HepG2 (cell line): ENCODE results near the gene TTPAL. TPM values are rescaled to one million over a fixed set of nuclear protein-coding genes. Genes with fewer than 3 reads are reported as not detected.

Experiments
- CENPBD1 ChIP-seq: sonication (generic); formaldehyde crosslinking; IDR thresholded peaks from 2 replicates; pipeline ENCODE4 v1.8.0; 2022; ENCODE audit warnings: missing genetic modification reagents, low read depth, mild to moderate bottlenecking, borderline replicate concordance
- EED ChIP-seq: sonication (generic); formaldehyde crosslinking; IDR thresholded peaks from 2 replicates; pipeline ENCODE4 v1.5.0; 2020; ENCODE audit warnings: mild to moderate bottlenecking, missing genetic modification reagents
- HNRNPK ChIP-seq: fragments of 200-400 bp; formaldehyde crosslinking; IDR thresholded peaks from 2 replicates; pipeline ENCODE4 v1.6.1; 2018; ENCODE audit warnings: low read length, low read depth, moderate library complexity, mild to moderate bottlenecking; ENCODE audit not compliant: poor library complexity, severe bottlenecking
- LCORL ChIP-seq, 2 experiments: fragments of 450-650 bp in 1 of 2; sonication (generic) in 1 of 2; formaldehyde crosslinking in 1 of 2; IDR thresholded peaks; 2 replicates each; pipeline versions ENCODE4 v1.5.0 to v1.6.1; 2017 to 2020; ENCODE audit warnings: antibody characterized with exemption in 1 of 2, missing genetic modification reagents in 1 of 2
- MED1 ChIP-seq: sonication (generic); formaldehyde crosslinking; IDR thresholded peaks from 2 replicates; pipeline ENCODE4 v1.4.0; 2020; ENCODE audit warnings: missing genetic modification reagents
- MTERF4 ChIP-seq: sonication (generic); formaldehyde crosslinking; IDR thresholded peaks from 2 replicates; pipeline ENCODE4 v1.8.0; 2023; ENCODE audit warnings: mild to moderate bottlenecking, missing genetic modification reagents
- NFATC3 ChIP-seq: sonication (generic); formaldehyde crosslinking; IDR thresholded peaks from 2 replicates; pipeline ENCODE4 v1.5.1; 2020; ENCODE audit warnings: mild to moderate bottlenecking, missing genetic modification reagents
- NFIB ChIP-seq: sonication (generic); formaldehyde crosslinking; IDR thresholded peaks from 2 replicates; pipeline ENCODE4 v1.9.0; 2021; ENCODE audit warnings: missing genetic modification reagents, mild to moderate bottlenecking, borderline replicate concordance
- NFYC ChIP-seq: IDR thresholded peaks from 2 replicates; pipeline ENCODE4 v1.6.1; 2016; ENCODE audit warnings: missing genetic modification reagents, missing compliant biosample characterization
- NR2F6 ChIP-seq, 2 experiments: IDR thresholded peaks; 2 replicates each; pipeline ENCODE4 v1.6.1; 2016; ENCODE audit warnings: antibody characterized with exemption in 1 of 2, mild to moderate bottlenecking in 1 of 2
- PITX1 ChIP-seq: sonication (generic); formaldehyde crosslinking; IDR thresholded peaks from 2 replicates; pipeline ENCODE4 v1.5.1; 2020; ENCODE audit warnings: mild to moderate bottlenecking, missing genetic modification reagents
- PLRG1 ChIP-seq: fragments of 450-650 bp; conservative IDR thresholded peaks from 2 replicates; pipeline ENCODE4 v1.6.1; 2016
- POGZ ChIP-seq: sonication (generic); formaldehyde crosslinking; IDR thresholded peaks from 2 replicates; pipeline ENCODE4 v1.4.0; 2020; ENCODE audit warnings: mild to moderate bottlenecking, missing genetic modification reagents
- RBFOX2 ChIP-seq: fragments of 200-400 bp; formaldehyde crosslinking; IDR thresholded peaks from 2 replicates; pipeline ENCODE4 v1.6.1; 2017; ENCODE audit warnings: low read depth, mild to moderate bottlenecking, low read length
- RBM39 ChIP-seq: fragments of 200-400 bp; formaldehyde crosslinking; IDR thresholded peaks from one replicate; pipeline ENCODE4 v1.6.1; 2018; ENCODE audit warnings: antibody characterized with exemption, mild to moderate bottlenecking, low read depth, low read length; ENCODE audit not compliant: poor library complexity, severe bottlenecking
- RELA ChIP-seq: sonication (generic); formaldehyde crosslinking; IDR thresholded peaks from 2 replicates; pipeline ENCODE4 v1.4.0; 2020; ENCODE audit warnings: missing genetic modification reagents
- SMAD3 ChIP-seq: sonication (generic); formaldehyde crosslinking; IDR thresholded peaks from 2 replicates; pipeline ENCODE4 v1.4.0; 2020; ENCODE audit warnings: missing genetic modification reagents
- SNAI1 ChIP-seq: sonication (generic); formaldehyde crosslinking; IDR thresholded peaks from 2 replicates; pipeline ENCODE4 v1.5.0; 2020; ENCODE audit warnings: mild to moderate bottlenecking, missing genetic modification reagents, borderline replicate concordance
- SSRP1 ChIP-seq: IDR thresholded peaks from 2 replicates; pipeline ENCODE4 v1.6.1; 2016; ENCODE audit warnings: control low read depth
- ZNF280D ChIP-seq: sonication (generic); formaldehyde crosslinking; IDR thresholded peaks from 2 replicates; pipeline ENCODE4 v1.5.1; 2020; ENCODE audit warnings: mild to moderate bottlenecking, missing genetic modification reagents
- ZNF414 ChIP-seq: sonication (generic); formaldehyde crosslinking; IDR thresholded peaks from 2 replicates; pipeline ENCODE4 v1.5.0; 2020; ENCODE audit warnings: missing genetic modification reagents
- ZNF572 ChIP-seq: sonication (generic); formaldehyde crosslinking; IDR thresholded peaks from 2 replicates; pipeline ENCODE4 v1.5.1; 2020; ENCODE audit warnings: mild to moderate bottlenecking, missing genetic modification reagents
- ZNF629 ChIP-seq: sonication (generic); formaldehyde crosslinking; conservative IDR thresholded peaks from 2 replicates; pipeline ENCODE4 v1.5.0; 2020; ENCODE audit warnings: missing genetic modification reagents
- ZNF713 ChIP-seq: sonication (generic); formaldehyde crosslinking; IDR thresholded peaks from 2 replicates; pipeline ENCODE4 v1.4.0; 2020; ENCODE audit warnings: mild to moderate bottlenecking, missing genetic modification reagents
- polyA plus RNA-seq, 8 experiments: library from polyadenylated mRNA; depleted of rRNA in 3 of 8; stranded (reverse) in 7 of 8; unstranded in 1 of 8; fragments of >200 nt; fragmentation: Illumina TruSeq in 4 of 8; extraction: Trizol in 4 of 8; gene quantifications; 2 replicates each; pipeline versions ENCODE4 v1.2.1 to v1.2.3, GENCODE V29; 2011 to 2016; ENCODE audit warnings: low read depth in 4 of 8, missing spikeins in 1 of 8, mixed read lengths in 1 of 8; ENCODE audit not compliant: insufficient read depth in 1 of 8
- total RNA-seq, 5 experiments: library from RNA; depleted of rRNA; stranded (reverse); fragments of >200 nt; fragmentation: Illumina TruSeq; extraction: Trizol; gene quantifications; 2 replicates each; pipeline ENCODE4 v1.2.3, GENCODE V29; 2016; ENCODE audit warnings: low read depth in 1 of 5

TTPAL gene
- total and polyA plus RNA-seq, 2 of the 13 experiments (the other 11 are each of a cell fraction or from before 2014, with no cell fraction given): 4.3 to 18.8 TPM

- TF ChIP-seq ZNF280D (CRISPR knock-in tag) (peak; percentile 96), SMAD3 (no peak; the same call in 1 of the 2 replicates), PITX1 (CRISPR knock-in tag) (peak; percentile 86; the same call in 1 of the 2 replicates), LCORL (IDR thresholded peaks at IDR 0.05) (no peak), LCORL (CRISPR knock-in tag; IDR thresholded peaks at IDR 0.05) (peak; percentile 93), SNAI1 (CRISPR knock-in tag) (0 out of 2 replicates have a peak, but pooled peaks have one; percentile 91), HNRNPK (no peak), ZNF713 (CRISPR knock-in tag) (peak; percentile 67; the same call in 1 of the 2 replicates), MTERF4 (CRISPR knock-in tag) (peak; percentile 98; the same call in 1 of the 2 replicates), NFYC (peak; percentile 83), MED1 (CRISPR knock-in tag) (peak; percentile 89), PLRG1 (no peak), RELA (CRISPR knock-in tag) (no peak), SSRP1 (CRISPR knock-in tag) (no peak), ZNF572 (CRISPR knock-in tag) (peak; percentile 99), CENPBD1 (CRISPR knock-in tag) (no peak), POGZ (CRISPR knock-in tag) (peak; percentile 86; the same call in 1 of the 2 replicates), NR2F6 (IDR thresholded peaks at IDR 0.05) (no peak), NR2F6 (CRISPR knock-in tag; IDR thresholded peaks at IDR 0.05) (no peak), NFIB (CRISPR knock-in tag) (no peak), ZNF414 (CRISPR knock-in tag) (peak; percentile 99), RBM39 (peak; percentile 96), NFATC3 (0 out of 2 replicates have a peak, but pooled peaks have one; percentile 16), ZNF629 (peak; percentile 49; the same call in 1 of the 2 replicates), EED (CRISPR knock-in tag) (peak; percentile 97), RBFOX2 (peak; percentile 92)
Observed at GRCh38 chr20:44521484-44522481, 46.1 kb downstream of the TTPAL start, which contains the start of gene SERINC3 (continued).
